Measurements from ENCODE around the gene L3MBTL4. TPM values are rescaled to one million over a fixed set of nuclear protein-coding genes. Genes with fewer than 3 reads are reported as not detected.

The L3MBTL4 gene
- total RNA-seq, 1 experiment from 2014 or later, result not detected

GRCh38 chr18:6406910-6407470, 7.7 kb downstream of the L3MBTL4 start:
- Histone ChIP-seq H2AFZ (no peak overlapping the region), H3K9me2 (ENCODE audit: insufficient read depth) (no peaks in the 10 kb centered on the region), H3F3A (ENCODE audit: insufficient read depth, low read depth) (no peaks in the 10 kb centered on the region), H4K20me1 (ENCODE audit: insufficient read depth) (no peaks in the 10 kb centered on the region), H3K9me3 (ENCODE audit: insufficient read depth, low read depth) (no peaks in the 10 kb centered on the region), H3K27ac (no peak overlapping the region), H3K27me3 (ENCODE audit: insufficient read depth, low read depth) (peaks cover 14% of the 10 kb centered on the region; the same call in 1 of the 2 replicates), H3K4me2 (no peak overlapping the region), H3K4me3 (no peak overlapping the region), H3K36me3 (ENCODE audit: low read depth) (no peaks in the 10 kb centered on the region), H3K4me1 (replicated peaks; ENCODE audit: insufficient read depth) (no peaks in the 10 kb centered on the region), H3K79me2 (ENCODE audit: low read depth) (no peaks in the 10 kb centered on the region)
- ChIA-PET CTCF (no interaction called here), POLR2A (ENCODE audit: unreplicated experiment) (no interaction called here)
- DNase-seq, result no peak
- TF ChIP-seq, protein P1, sequence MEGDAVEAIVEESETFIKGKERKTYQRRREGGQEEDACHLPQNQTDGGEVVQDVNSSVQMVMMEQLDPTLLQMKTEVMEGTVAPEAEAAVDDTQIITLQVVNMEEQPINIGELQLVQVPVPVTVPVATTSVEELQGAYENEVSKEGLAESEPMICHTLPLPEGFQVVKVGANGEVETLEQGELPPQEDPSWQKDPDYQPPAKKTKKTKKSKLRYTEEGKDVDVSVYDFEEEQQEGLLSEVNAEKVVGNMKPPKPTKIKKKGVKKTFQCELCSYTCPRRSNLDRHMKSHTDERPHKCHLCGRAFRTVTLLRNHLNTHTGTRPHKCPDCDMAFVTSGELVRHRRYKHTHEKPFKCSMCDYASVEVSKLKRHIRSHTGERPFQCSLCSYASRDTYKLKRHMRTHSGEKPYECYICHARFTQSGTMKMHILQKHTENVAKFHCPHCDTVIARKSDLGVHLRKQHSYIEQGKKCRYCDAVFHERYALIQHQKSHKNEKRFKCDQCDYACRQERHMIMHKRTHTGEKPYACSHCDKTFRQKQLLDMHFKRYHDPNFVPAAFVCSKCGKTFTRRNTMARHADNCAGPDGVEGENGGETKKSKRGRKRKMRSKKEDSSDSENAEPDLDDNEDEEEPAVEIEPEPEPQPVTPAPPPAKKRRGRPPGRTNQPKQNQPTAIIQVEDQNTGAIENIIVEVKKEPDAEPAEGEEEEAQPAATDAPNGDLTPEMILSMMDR (conservative IDR thresholded peaks at IDR 0.05), result no peak
- TF ChIP-seq EZH2 (IDR thresholded peaks at IDR 0.05; ENCODE audit: low read depth), result no peak
- intact Hi-C loops (cut with micrococcal nuclease; ENCODE audit: unreplicated experiment), result no loop called here
- no TSS peak for BruUV-seq (replicated peaks)

DNA sequence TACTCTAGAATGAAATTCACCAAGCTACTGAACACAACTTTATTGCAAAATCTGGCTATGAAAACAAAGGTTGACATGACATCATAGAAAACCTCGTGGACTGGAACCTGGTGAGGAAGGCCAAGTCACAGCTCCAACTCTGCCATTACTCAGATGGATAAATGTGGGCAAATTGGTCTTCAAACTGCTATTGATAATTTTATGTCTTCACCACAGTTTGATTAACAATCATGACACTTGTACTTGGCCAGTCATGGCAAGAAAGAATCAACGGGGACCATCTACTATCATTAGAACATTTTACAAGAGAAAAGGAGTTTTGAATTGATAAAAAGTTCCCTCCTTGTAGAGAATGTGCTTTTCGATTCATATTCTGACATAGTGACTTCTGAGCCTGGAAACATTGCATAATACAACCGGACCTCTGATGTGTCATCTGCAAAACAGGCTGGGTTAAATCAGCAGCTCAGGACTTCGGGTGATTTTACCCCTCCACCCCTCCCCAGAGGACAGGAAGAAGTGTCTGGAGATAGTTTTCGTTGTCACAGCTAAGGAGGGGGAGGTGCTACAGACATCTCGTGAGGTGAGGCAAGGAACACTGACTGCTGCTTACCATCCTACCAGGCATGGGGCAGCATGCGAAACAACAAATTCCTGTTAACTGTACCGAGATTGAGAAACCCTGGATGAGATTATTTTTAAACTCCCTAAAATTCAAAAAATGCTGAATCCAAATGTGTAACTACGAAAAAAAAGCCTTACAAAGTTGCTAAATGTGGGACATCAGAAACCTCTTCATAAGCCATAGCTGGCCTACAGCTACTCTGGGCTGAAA, 8.4 kb downstream of the L3MBTL4 start:
- H3K4me1 ChIP-seq (replicated peaks; ENCODE audit: insufficient read depth), result no peaks in the 10 kb centered on the region
- CTCF ChIA-PET, result no interaction called here
- no peak for DNase-seq

DNA sequence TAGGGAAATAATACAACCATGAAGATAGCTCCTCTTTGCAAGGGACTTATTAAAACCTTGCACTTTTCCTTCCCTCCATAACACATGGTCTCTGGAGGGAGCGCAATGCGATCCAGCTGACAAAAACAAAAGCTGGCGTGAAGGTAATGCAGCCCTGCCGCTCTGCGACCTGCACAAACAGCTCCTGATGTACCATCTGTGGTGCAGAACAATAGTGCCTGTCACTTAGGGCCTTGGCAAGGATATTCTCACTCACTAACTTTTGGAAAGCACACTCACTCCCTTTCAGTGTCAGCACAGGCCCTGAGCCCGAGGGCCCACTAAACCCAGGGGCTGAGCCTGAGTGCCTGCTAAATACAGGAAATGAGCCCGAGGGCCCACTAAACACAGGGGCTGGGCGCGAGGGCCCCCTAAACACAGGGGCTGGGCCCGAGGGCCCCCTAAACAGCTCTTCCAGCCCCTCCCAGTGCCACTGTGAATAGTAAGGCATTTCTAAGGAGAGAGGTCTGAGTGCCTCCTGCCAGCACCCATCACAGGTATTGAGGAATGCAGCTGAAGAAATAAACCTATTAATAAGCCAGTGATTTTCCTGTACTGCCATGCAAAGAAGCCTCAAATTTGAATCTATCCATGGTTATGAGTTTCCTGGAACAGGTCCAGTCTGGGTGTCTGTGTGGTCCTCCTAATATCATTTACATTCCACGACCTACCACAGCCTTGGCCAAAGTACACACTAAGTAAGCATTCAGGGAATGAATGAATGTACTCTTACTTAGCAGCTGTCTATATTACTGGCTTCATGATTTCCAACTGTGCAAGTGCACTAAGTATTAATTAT, 9.3 kb downstream of the L3MBTL4 start:
- H3K27me3 ChIP-seq (ENCODE audit: insufficient read depth, low read depth), result 0 out of 2 replicates have a peak, but pooled peaks cover 6% of the 10 kb centered on the region
- intact Hi-C loops (cut with micrococcal nuclease; ENCODE audit: unreplicated experiment), result no loop called here
- H2AFZ ChIP-seq, result no peak overlapping the region
- H3K4me2 ChIP-seq, result no peak overlapping the region
- H3K79me2 ChIP-seq (ENCODE audit: low read depth), result no peaks in the 10 kb centered on the region
- H3K4me3 ChIP-seq, result no peak overlapping the region
- no peaks in the 10 kb centered on the region for H3K4me1 ChIP-seq (replicated peaks; ENCODE audit: insufficient read depth)
- H3K9me2 ChIP-seq (ENCODE audit: insufficient read depth), result no peaks in the 10 kb centered on the region
- TF ChIP-seq EZH2 (IDR thresholded peaks at IDR 0.05; ENCODE audit: low read depth), result no peak
- TF ChIP-seq, protein P1 (conservative IDR thresholded peaks at IDR 0.05), result no peak
- BruUV-seq (replicated peaks), result no TSS peak
- no peaks in the 10 kb centered on the region for H4K20me1 ChIP-seq (ENCODE audit: insufficient read depth)
- no peaks in the 10 kb centered on the region for H3F3A ChIP-seq (ENCODE audit: insufficient read depth, low read depth)
- H3K36me3 ChIP-seq (ENCODE audit: low read depth), result no peaks in the 10 kb centered on the region
- no peak overlapping the region for H3K27ac ChIP-seq
- ChIA-PET POLR2A (ENCODE audit: unreplicated experiment) (no interaction called here), CTCF (no interaction called here)
- no peaks in the 10 kb centered on the region for H3K9me3 ChIP-seq (ENCODE audit: insufficient read depth, low read depth)
- no peak for DNase-seq

More for the DNA sequence above, 8.4 kb downstream of the L3MBTL4 start:
- Histone ChIP-seq H2AFZ (no peak overlapping the region), H3K27me3 (ENCODE audit: insufficient read depth, low read depth) (peaks cover 15% of the 10 kb centered on the region; the same call in 1 of the 2 replicates), H3K4me2 (no peak overlapping the region), H3F3A (ENCODE audit: insufficient read depth, low read depth) (no peaks in the 10 kb centered on the region), H3K36me3 (ENCODE audit: low read depth) (no peaks in the 10 kb centered on the region), H3K9me3 (ENCODE audit: insufficient read depth, low read depth) (no peaks in the 10 kb centered on the region), H3K79me2 (ENCODE audit: low read depth) (no peaks in the 10 kb centered on the region), H3K4me3 (no peak overlapping the region), H3K9me2 (ENCODE audit: insufficient read depth) (no peaks in the 10 kb centered on the region), H3K27ac (no peak overlapping the region), H4K20me1 (ENCODE audit: insufficient read depth) (no peaks in the 10 kb centered on the region)
- no TSS peak for BruUV-seq (replicated peaks)
- POLR2A ChIA-PET (ENCODE audit: unreplicated experiment), result no interaction called here
- no peak for TF ChIP-seq EZH2 (IDR thresholded peaks at IDR 0.05; ENCODE audit: low read depth)
- TF ChIP-seq, protein P1 (conservative IDR thresholded peaks at IDR 0.05), result no peak
- intact Hi-C loops (cut with micrococcal nuclease; ENCODE audit: unreplicated experiment), result no loop called here
